GM23338 (cell line): Measurements from ENCODE around the gene PRG3.

ENCODE experiments used
- CREB1 ChIP-seq: fragments of 250-450 bp; sonication (Bioruptor Pico); IDR thresholded peaks from 2 replicates; pipeline ENCODE4 v1.5.0; 2020; ENCODE audit warnings: low read depth, mild to moderate bottlenecking, moderate library complexity
- ETS1 ChIP-seq: IDR thresholded peaks from 2 replicates; pipeline ENCODE4 v1.6.1; 2016; ENCODE audit warnings: antibody characterized with exemption
- EZH2 ChIP-seq: fragments of 200-600 bp; sonication (generic); IDR thresholded peaks from one replicate; pipeline ENCODE4 v1.8.0; 2017; ENCODE audit warnings: antibody characterized with exemption, mild to moderate bottlenecking, low read depth; ENCODE audit not compliant: unreplicated experiment
- EZH2phosphoT487 ChIP-seq: fragments of 200-600 bp; sonication (generic); IDR thresholded peaks from one replicate; pipeline ENCODE4 v1.8.1; 2018; ENCODE audit warnings: antibody characterized with exemption; ENCODE audit not compliant: unreplicated experiment
- JUNB ChIP-seq: IDR thresholded peaks from one replicate; pipeline ENCODE4 v1.6.1; 2016; ENCODE audit warnings: antibody characterized with exemption; ENCODE audit not compliant: unreplicated experiment
- POLR2AphosphoS5 ChIP-seq: IDR thresholded peaks from 2 replicates; pipeline ENCODE4 v1.6.1; 2016; ENCODE audit warnings: antibody characterized with exemption, low read depth
- ZNF114 ChIP-seq: fragments of 250-450 bp; sonication (Bioruptor Pico); IDR thresholded peaks from 2 replicates; pipeline ENCODE4 v1.5.0; 2020; ENCODE audit warnings: mild to moderate bottlenecking, moderate library complexity
- ZNF331 ChIP-seq: fragments of 250-450 bp; sonication (Bioruptor Pico); IDR thresholded peaks from 2 replicates; pipeline ENCODE4 v1.5.0; 2020; ENCODE audit warnings: low read depth, mild to moderate bottlenecking, moderate library complexity
- ZNF462 ChIP-seq: fragments of 250-450 bp; sonication (Bioruptor Pico); IDR thresholded peaks from 2 replicates; pipeline ENCODE4 v1.5.0; 2020; ENCODE audit warnings: mild to moderate bottlenecking, moderate library complexity
- TF ChIP-seq, protein P1 (sequence below), 2 experiments: fragments of 200-600 bp in 1 of 2; sonication (generic) in 1 of 2; conservative IDR thresholded peaks; 2 replicates each; pipeline versions ENCODE4 v1.5.1 to v1.6.1; 2016 to 2017; ENCODE audit warnings: antibody characterized with exemption in 2 of 2, low read depth in 2 of 2, mild to moderate bottlenecking in 2 of 2, moderate library complexity in 1 of 2
- TF ChIP-seq, protein P2 (sequence below): IDR thresholded peaks from one replicate; pipeline ENCODE4 v1.6.1; 2018; ENCODE audit warnings: antibody characterized with exemption; ENCODE audit not compliant: unreplicated experiment

DNA sequence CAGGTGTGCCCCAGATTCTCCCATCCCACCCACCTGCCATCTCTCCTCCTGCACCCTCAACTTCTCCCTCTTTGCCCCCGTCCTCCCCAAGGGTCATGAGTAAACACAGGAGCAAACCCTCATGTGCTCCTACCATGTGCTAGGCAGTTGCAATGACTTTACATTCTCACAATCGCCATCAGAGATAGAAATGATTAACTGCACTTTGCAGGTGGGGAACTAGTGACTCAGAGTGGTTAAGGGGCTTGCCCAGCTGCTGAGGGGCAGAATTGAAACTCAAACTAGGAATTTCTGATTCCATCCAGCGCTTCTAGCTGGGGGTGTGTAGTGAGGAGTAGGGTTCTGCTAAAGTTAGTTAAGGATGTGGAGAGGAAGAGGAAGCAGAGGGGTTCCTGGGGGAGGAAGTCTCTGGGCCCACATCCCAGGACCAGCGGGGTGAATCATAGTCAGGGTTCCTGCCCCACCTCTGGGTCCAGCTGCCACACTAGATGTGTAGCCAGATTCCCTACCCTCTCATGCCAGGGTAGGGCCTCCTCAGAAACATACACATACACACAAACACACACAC, 25.5 kb upstream of the PRG3 start:
- TF ChIP-seq, protein P1, sequence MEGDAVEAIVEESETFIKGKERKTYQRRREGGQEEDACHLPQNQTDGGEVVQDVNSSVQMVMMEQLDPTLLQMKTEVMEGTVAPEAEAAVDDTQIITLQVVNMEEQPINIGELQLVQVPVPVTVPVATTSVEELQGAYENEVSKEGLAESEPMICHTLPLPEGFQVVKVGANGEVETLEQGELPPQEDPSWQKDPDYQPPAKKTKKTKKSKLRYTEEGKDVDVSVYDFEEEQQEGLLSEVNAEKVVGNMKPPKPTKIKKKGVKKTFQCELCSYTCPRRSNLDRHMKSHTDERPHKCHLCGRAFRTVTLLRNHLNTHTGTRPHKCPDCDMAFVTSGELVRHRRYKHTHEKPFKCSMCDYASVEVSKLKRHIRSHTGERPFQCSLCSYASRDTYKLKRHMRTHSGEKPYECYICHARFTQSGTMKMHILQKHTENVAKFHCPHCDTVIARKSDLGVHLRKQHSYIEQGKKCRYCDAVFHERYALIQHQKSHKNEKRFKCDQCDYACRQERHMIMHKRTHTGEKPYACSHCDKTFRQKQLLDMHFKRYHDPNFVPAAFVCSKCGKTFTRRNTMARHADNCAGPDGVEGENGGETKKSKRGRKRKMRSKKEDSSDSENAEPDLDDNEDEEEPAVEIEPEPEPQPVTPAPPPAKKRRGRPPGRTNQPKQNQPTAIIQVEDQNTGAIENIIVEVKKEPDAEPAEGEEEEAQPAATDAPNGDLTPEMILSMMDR (conservative IDR thresholded peaks at IDR 0.05; ENCODE audit: low read depth in 2 of 2): no peak
- TF ChIP-seq ETS1 (no peak), POLR2AphosphoS5 (no peak), CREB1 (CRISPR knock-in tag) (no peak), EZH2 (no peak), JUNB (no peak), EZH2phosphoT487 (no peak), ZNF462 (no peak), ZNF114 (no peak), ZNF331 (CRISPR knock-in tag) (no peak)
- TF ChIP-seq, protein P2, sequence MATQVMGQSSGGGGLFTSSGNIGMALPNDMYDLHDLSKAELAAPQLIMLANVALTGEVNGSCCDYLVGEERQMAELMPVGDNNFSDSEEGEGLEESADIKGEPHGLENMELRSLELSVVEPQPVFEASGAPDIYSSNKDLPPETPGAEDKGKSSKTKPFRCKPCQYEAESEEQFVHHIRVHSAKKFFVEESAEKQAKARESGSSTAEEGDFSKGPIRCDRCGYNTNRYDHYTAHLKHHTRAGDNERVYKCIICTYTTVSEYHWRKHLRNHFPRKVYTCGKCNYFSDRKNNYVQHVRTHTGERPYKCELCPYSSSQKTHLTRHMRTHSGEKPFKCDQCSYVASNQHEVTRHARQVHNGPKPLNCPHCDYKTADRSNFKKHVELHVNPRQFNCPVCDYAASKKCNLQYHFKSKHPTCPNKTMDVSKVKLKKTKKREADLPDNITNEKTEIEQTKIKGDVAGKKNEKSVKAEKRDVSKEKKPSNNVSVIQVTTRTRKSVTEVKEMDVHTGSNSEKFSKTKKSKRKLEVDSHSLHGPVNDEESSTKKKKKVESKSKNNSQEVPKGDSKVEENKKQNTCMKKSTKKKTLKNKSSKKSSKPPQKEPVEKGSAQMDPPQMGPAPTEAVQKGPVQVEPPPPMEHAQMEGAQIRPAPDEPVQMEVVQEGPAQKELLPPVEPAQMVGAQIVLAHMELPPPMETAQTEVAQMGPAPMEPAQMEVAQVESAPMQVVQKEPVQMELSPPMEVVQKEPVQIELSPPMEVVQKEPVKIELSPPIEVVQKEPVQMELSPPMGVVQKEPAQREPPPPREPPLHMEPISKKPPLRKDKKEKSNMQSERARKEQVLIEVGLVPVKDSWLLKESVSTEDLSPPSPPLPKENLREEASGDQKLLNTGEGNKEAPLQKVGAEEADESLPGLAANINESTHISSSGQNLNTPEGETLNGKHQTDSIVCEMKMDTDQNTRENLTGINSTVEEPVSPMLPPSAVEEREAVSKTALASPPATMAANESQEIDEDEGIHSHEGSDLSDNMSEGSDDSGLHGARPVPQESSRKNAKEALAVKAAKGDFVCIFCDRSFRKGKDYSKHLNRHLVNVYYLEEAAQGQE: no peak
